Smooth muscle cell (in vitro differentiated cells): Measurements from ENCODE around the gene PITPNC1. TPM values are rescaled to one million over a fixed set of nuclear protein-coding genes. Genes with fewer than 3 reads are reported as not detected.

Experiments
- DNase-seq: peaks from one replicate; lab custom pipeline; 2025; ENCODE audit not compliant: unreplicated experiment; lab: John Stamatoyannopoulos, UW
- H2AFZ ChIP-seq: fragments of 200-600 bp; sonication (generic); 2 replicates; pipeline ENCODE4 v1.6.0; 2016; ENCODE audit warnings: antibody characterized with exemption, low read depth, mild to moderate bottlenecking
- H3F3A ChIP-seq: fragments of 200-600 bp; sonication (generic); 2 replicates; pipeline ENCODE4 v1.6.0; 2017; ENCODE audit warnings: antibody characterized with exemption, low read depth
- H3K27ac ChIP-seq: fragments of 200-600 bp; sonication (generic); 2 replicates; pipeline ENCODE4 v1.5.1; 2016; ENCODE audit warnings: low read depth, mild to moderate bottlenecking
- H3K27me3 ChIP-seq: fragments of 200-600 bp; sonication (generic); 2 replicates; pipeline ENCODE4 v1.6.1; 2016; ENCODE audit warnings: low read depth, mild to moderate bottlenecking
- H3K36me3 ChIP-seq: fragments of 200-600 bp; sonication (generic); 2 replicates; pipeline ENCODE4 v1.5.1; 2016; ENCODE audit warnings: low read depth
- H3K4me1 ChIP-seq: fragments of 200-600 bp; sonication (generic); 2 replicates; pipeline ENCODE4 v1.5.1; 2016; ENCODE audit warnings: low read depth
- H3K4me2 ChIP-seq: fragments of 200-600 bp; sonication (generic); 2 replicates; pipeline ENCODE4 v1.6.0; 2016; ENCODE audit warnings: mild to moderate bottlenecking
- H3K4me3 ChIP-seq: fragments of 200-600 bp; sonication (generic); 2 replicates; pipeline ENCODE4 v1.5.1; 2016; ENCODE audit warnings: mild to moderate bottlenecking
- H3K79me2 ChIP-seq: fragments of 200-600 bp; sonication (generic); 2 replicates; pipeline ENCODE4 v1.6.0; 2016; ENCODE audit warnings: low read depth, mild to moderate bottlenecking
- H3K9ac ChIP-seq: fragments of 200-600 bp; sonication (generic); 2 replicates; pipeline ENCODE4 v1.6.0; 2016; ENCODE audit warnings: low read depth
- H3K9me3 ChIP-seq: fragments of 200-600 bp; sonication (generic); replicated peaks from 2 replicates; pipeline ENCODE4 v1.5.1; 2016; ENCODE audit warnings: low read depth
- H4K20me1 ChIP-seq: fragments of 200-600 bp; sonication (generic); 2 replicates; pipeline ENCODE4 v1.6.0; 2016; ENCODE audit warnings: low read depth
- WGBS: methylation state at CpG from one replicate; pipeline ENCODE4 v1.1.7; 2016; ENCODE audit warnings: low lambda C conversion rate; 5-methylcytosine and 5-hydroxymethylcytosine counted together
- polyA plus RNA-seq: library from polyadenylated mRNA; unstranded; fragments of >200 nt; fragmentation: Nextera tagmentation; extraction: Ambion mirVana; gene quantifications from 2 replicates; pipeline ENCODE4 v1.2.1, GENCODE V29; 2016
- total RNA-seq: library from RNA; depleted of rRNA; stranded (reverse); fragments of >200 nt; gene quantifications from 2 replicates; pipeline ENCODE4 v1.2.3, GENCODE V29; 2014
- TF ChIP-seq, protein P1 (sequence below): fragments of 200-600 bp; sonication (generic); IDR thresholded peaks from 2 replicates; pipeline ENCODE4 v1.5.1; 2017; ENCODE audit warnings: borderline replicate concordance, mild to moderate bottlenecking, antibody characterized with exemption; ENCODE audit not compliant: insufficient read depth, poor library complexity, severe bottlenecking

PITPNC1 gene
- total and polyA plus RNA-seq, 2 experiments from 2014 or later, result 9.6 to 12.5 TPM

GRCh38 chr17:67503184-67503583 lies 126.1 kb downstream of the PITPNC1 start:
- no peaks in the 10 kb centered on the region for H3F3A ChIP-seq
- H3K4me2 ChIP-seq, result no peak overlapping the region
- no peaks in the 10 kb centered on the region for H4K20me1 ChIP-seq
- H3K4me1 ChIP-seq, result no peaks in the 10 kb centered on the region
- no peak overlapping the region for H3K4me3 ChIP-seq
- H3K9ac ChIP-seq, result no peak overlapping the region
- no peaks in the 10 kb centered on the region for H3K36me3 ChIP-seq
- peaks cover 16% of the 10 kb centered on the region for H3K79me2 ChIP-seq
- WGBS, result 61% methylated on average over 1 of the region's 1 CpG
- H3K27me3 ChIP-seq, result no peaks in the 10 kb centered on the region
- no peak overlapping the region for H2AFZ ChIP-seq
- DNase-seq, result no peak
- H3K27ac ChIP-seq, result no peak overlapping the region
- no peaks in the 10 kb centered on the region for H3K9me3 ChIP-seq
- TF ChIP-seq, protein P1, sequence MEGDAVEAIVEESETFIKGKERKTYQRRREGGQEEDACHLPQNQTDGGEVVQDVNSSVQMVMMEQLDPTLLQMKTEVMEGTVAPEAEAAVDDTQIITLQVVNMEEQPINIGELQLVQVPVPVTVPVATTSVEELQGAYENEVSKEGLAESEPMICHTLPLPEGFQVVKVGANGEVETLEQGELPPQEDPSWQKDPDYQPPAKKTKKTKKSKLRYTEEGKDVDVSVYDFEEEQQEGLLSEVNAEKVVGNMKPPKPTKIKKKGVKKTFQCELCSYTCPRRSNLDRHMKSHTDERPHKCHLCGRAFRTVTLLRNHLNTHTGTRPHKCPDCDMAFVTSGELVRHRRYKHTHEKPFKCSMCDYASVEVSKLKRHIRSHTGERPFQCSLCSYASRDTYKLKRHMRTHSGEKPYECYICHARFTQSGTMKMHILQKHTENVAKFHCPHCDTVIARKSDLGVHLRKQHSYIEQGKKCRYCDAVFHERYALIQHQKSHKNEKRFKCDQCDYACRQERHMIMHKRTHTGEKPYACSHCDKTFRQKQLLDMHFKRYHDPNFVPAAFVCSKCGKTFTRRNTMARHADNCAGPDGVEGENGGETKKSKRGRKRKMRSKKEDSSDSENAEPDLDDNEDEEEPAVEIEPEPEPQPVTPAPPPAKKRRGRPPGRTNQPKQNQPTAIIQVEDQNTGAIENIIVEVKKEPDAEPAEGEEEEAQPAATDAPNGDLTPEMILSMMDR, result no peak

DNA sequence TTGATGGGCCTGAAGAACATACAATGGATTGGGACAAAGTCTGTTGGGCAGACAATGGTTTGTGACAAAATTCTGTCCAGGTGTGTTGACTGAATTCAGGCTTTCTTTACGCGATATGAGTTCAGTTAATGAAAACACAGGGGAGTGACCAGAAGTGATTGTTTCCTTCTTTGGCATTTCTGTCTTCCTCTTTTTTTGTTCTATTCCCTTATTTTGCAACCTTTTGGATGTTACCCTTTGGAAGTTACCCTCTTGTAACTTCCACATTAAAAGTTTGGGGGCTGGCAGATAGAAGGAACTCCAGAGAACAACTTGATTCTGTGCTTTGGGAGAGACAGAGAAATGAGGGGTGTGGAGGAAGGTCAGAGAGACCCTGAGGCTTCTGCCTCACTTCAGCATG lies 126.7 kb downstream of the PITPNC1 start:
- Histone ChIP-seq H3K4me1 (no peaks in the 10 kb centered on the region), H3K27ac (no peak overlapping the region), H3K9ac (no peak overlapping the region), H3K36me3 (no peaks in the 10 kb centered on the region), H3K79me2 (peaks cover 12% of the 10 kb centered on the region), H3K27me3 (no peaks in the 10 kb centered on the region), H3K4me3 (no peak overlapping the region), H4K20me1 (no peaks in the 10 kb centered on the region), H3K9me3 (no peaks in the 10 kb centered on the region), H2AFZ (no peak overlapping the region), H3F3A (no peaks in the 10 kb centered on the region), H3K4me2 (no peak overlapping the region)
- no peak for DNase-seq
- TF ChIP-seq, protein P1, result no peak
- 44% methylated on average over 2 of the region's 2 CpGs for WGBS

DNA sequence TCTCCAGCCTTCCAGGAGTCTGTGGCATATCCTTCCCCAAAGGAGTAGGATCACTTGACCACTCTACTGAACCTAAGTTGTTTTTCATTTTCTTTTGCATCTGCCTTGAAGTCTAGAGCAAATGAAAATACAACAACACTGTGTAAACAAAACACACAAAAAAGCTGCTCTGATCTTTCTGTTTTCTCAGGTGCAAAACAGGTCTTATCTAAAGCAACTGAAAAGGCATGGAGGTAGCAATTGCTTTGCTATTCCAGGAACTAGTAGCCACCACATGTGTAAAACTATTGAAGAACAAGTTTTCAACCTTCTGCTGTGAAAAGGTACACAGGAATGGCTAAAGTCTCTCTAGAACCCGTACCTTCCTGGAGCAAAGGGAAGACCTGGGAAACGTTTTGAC lies 127.1 kb downstream of the PITPNC1 start:
- DNase-seq, result no peak
- H3K9me3 ChIP-seq, result no peaks in the 10 kb centered on the region
- H2AFZ ChIP-seq, result no peak overlapping the region
- no peak overlapping the region for H3K4me2 ChIP-seq
- H3K79me2 ChIP-seq, result peaks cover 12% of the 10 kb centered on the region
- no peaks in the 10 kb centered on the region for H4K20me1 ChIP-seq
- H3K27me3 ChIP-seq, result no peaks in the 10 kb centered on the region
- H3F3A ChIP-seq, result no peaks in the 10 kb centered on the region
- H3K4me1 ChIP-seq, result no peaks in the 10 kb centered on the region
- H3K4me3 ChIP-seq, result no peak overlapping the region
- TF ChIP-seq, protein P1, result no peak
- WGBS, result 68% methylated on average over 2 of the region's 2 CpGs
- H3K27ac ChIP-seq, result no peak overlapping the region
- H3K36me3 ChIP-seq, result no peaks in the 10 kb centered on the region
- H3K9ac ChIP-seq, result no peak overlapping the region

GRCh38 chr17:67506966-67507365 lies 129.9 kb downstream of the PITPNC1 start:
- Histone ChIP-seq H3K9me3 (no peaks in the 10 kb centered on the region), H3K4me2 (no peak overlapping the region), H3K27me3 (no peaks in the 10 kb centered on the region), H3K79me2 (peaks cover 12% of the 10 kb centered on the region), H2AFZ (no peak overlapping the region), H3K4me1 (no peaks in the 10 kb centered on the region), H3K36me3 (no peaks in the 10 kb centered on the region), H3K4me3 (no peak overlapping the region), H3F3A (no peaks in the 10 kb centered on the region), H4K20me1 (no peaks in the 10 kb centered on the region), H3K27ac (no peak overlapping the region), H3K9ac (no peak overlapping the region)
- WGBS, result 70% methylated on average over 8 of the region's 8 CpGs
- DNase-seq, result no peak
- TF ChIP-seq, protein P1, result no peak
